Hepatocyte (in vitro differentiated cells): Measurements from ENCODE around the gene LPP. TPM values are rescaled to one million over a fixed set of nuclear protein-coding genes. Genes with fewer than 3 reads are reported as not detected.

Experiments
- DNase-seq: peaks from one replicate; pipeline ENCODE4 v3.0.0-alpha.2; 2016; ENCODE audit warnings: low spot score
- H2AFZ ChIP-seq: fragments of 200-600 bp; sonication (generic); 2 replicates; pipeline ENCODE4 v1.6.0; 2016; ENCODE audit warnings: antibody characterized with exemption, mild to moderate bottlenecking
- H3K27ac ChIP-seq: fragments of 200-600 bp; sonication (generic); 2 replicates; pipeline ENCODE4 v1.5.1; 2016; ENCODE audit warnings: mild to moderate bottlenecking
- H3K27me3 ChIP-seq: fragments of 200-600 bp; sonication (generic); 2 replicates; pipeline ENCODE4 v1.6.1; 2016
- H3K36me3 ChIP-seq: fragments of 200-600 bp; sonication (generic); replicated peaks from 2 replicates; pipeline ENCODE4 v1.5.1; 2016; ENCODE audit warnings: low read depth; ENCODE audit not compliant: insufficient read depth
- H3K4me1 ChIP-seq: fragments of 200-600 bp; sonication (generic); 2 replicates; pipeline ENCODE4 v1.5.1; 2016; ENCODE audit warnings: mild to moderate bottlenecking, moderate library complexity; ENCODE audit not compliant: insufficient read depth
- H3K4me2 ChIP-seq: fragments of 200-600 bp; sonication (generic); 2 replicates; pipeline ENCODE4 v1.6.0; 2016
- H3K4me3 ChIP-seq: fragments of 200-600 bp; sonication (generic); 2 replicates; pipeline ENCODE4 v1.5.1; 2016; ENCODE audit warnings: mild to moderate bottlenecking
- H3K79me2 ChIP-seq: fragments of 200-600 bp; sonication (generic); 2 replicates; pipeline ENCODE4 v1.6.0; 2017; ENCODE audit warnings: mild to moderate bottlenecking
- H3K9me2 ChIP-seq: fragments of 200-600 bp; sonication (generic); replicated peaks from 2 replicates; pipeline ENCODE4 v1.6.0; 2017; ENCODE audit warnings: mild to moderate bottlenecking; ENCODE audit not compliant: insufficient read depth
- H3K9me3 ChIP-seq: fragments of 200-600 bp; sonication (generic); 2 replicates; pipeline ENCODE4 v1.5.1; 2016; ENCODE audit warnings: low read depth, mild to moderate bottlenecking
- H4K20me1 ChIP-seq: fragments of 200-600 bp; sonication (generic); 2 replicates; pipeline ENCODE4 v1.6.0; 2016; ENCODE audit warnings: mild to moderate bottlenecking; ENCODE audit not compliant: insufficient read depth, poor library complexity, severe bottlenecking
- CTCF ChIP-seq: fragments of 200-600 bp; sonication (generic); IDR thresholded peaks from 2 replicates; pipeline ENCODE4 v1.5.1; 2016; ENCODE audit warnings: antibody characterized with exemption, mild to moderate bottlenecking; ENCODE audit not compliant: poor library complexity
- EZH2 ChIP-seq: fragments of 200-600 bp; sonication (generic); IDR thresholded peaks from 2 replicates; pipeline ENCODE4 v1.6.1; 2016; ENCODE audit warnings: antibody characterized with exemption, mild to moderate bottlenecking, borderline replicate concordance
- EZH2phosphoT487 ChIP-seq: fragments of 200-600 bp; sonication (generic); IDR thresholded peaks from one replicate; pipeline ENCODE4 v1.6.1; 2018; ENCODE audit warnings: antibody characterized with exemption, mild to moderate bottlenecking, low read depth, moderate library complexity; ENCODE audit not compliant: unreplicated experiment, severe bottlenecking
- WGBS: methylation state at CpG from one replicate; pipeline ENCODE4 v1.1.6; 2016; ENCODE audit warnings: low lambda C conversion rate; ENCODE audit errors: missing lambda C conversion rate; 5-methylcytosine and 5-hydroxymethylcytosine counted together
- polyA plus RNA-seq: library from polyadenylated mRNA; unstranded; fragments of >200 nt; fragmentation: Nextera tagmentation; extraction: Ambion mirVana; gene quantifications from 2 replicates; pipeline ENCODE4 v1.2.1, GENCODE V29; 2016
- total RNA-seq: library from RNA; depleted of rRNA; stranded (reverse); fragments of >200 nt; gene quantifications from 2 replicates; pipeline ENCODE4 v1.2.3, GENCODE V29; 2014

The LPP gene
- total and polyA plus RNA-seq, 2 experiments from 2014 or later: 53.2 to 73.8 TPM

- TF ChIP-seq CTCF (no peak), EZH2 (no peak), EZH2phosphoT487 (no peak)
- Histone ChIP-seq H2AFZ (peak overlapping the region; percentile 22), H3K79me2 (peaks cover 68% of the 10 kb centered on the region), H4K20me1 (peaks cover 10% of the 10 kb centered on the region), H3K4me2 (peak overlapping the region; percentile 82), H3K9me2 (no peaks in the 10 kb centered on the region), H3K4me1 (peaks cover 50% of the 10 kb centered on the region), H3K27me3 (no peaks in the 10 kb centered on the region), H3K27ac (peak overlapping the region; percentile 99), H3K4me3 (peak overlapping the region; percentile 51), H3K36me3 (no peaks in the 10 kb centered on the region), H3K9me3 (no peaks in the 10 kb centered on the region)
- 45% methylated on average over 8 of the region's 8 CpGs for WGBS
- no peak for DNase-seq
Measured at GRCh38 chr3:188154809-188155574, 1.0 kb downstream of the LPP start.

DNA sequence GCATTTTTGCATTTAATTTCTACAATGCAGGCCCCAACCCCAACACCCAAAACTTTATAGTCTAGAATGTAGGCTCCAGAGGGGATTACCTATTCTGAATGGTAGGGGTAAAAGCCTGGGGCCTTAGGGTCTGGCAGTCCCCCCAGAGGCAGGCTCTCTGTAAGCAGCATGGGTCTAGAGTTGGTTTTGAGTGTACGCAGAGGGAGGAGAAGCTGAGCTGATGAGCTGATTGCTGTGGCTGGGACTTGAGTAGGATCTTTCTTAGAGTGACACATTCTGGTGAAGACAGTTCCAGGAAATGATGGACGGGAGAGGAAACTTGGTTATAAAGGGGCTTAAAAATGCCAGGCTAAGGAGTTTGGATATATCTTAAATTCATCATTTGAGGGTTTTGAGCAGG is 2.1 kb downstream of the LPP start:
- H3K36me3 ChIP-seq: no peaks in the 10 kb centered on the region
- H4K20me1 ChIP-seq: peaks cover 17% of the 10 kb centered on the region
- H3K79me2 ChIP-seq: peaks cover 79% of the 10 kb centered on the region
- H3K4me3 ChIP-seq: no peak overlapping the region
- H3K27me3 ChIP-seq: no peaks in the 10 kb centered on the region
- peaks cover 50% of the 10 kb centered on the region for H3K4me1 ChIP-seq
- 79% methylated on average over 2 of the region's 2 CpGs for WGBS
- no peaks in the 10 kb centered on the region for H3K9me2 ChIP-seq
- no peaks in the 10 kb centered on the region for H3K9me3 ChIP-seq
- no peak for DNase-seq
- peak overlapping the region; percentile 99 for H3K27ac ChIP-seq
- no peak for TF ChIP-seq CTCF
- no peak for TF ChIP-seq EZH2phosphoT487
- H3K4me2 ChIP-seq: peak overlapping the region; percentile 82
- H2AFZ ChIP-seq: no peak overlapping the region

DNA sequence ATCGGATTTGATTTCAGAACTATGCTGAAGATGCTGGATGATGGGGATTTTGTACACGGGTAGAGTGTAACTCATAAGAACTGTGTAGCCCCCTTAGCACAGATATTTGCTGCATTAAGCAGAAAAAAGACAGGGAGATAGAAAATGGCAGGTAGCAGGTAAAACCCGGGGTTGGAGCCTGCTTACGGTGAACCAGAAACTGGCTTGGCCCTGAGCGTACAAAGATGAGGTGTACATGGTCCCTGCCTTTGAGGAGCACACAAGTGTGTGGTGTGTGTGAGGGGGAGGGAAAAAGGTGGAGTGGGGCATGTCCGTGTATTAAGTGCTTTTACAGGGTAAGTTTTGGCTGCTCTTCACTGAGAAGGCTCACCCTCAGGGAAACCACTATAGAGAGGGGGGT is 3.5 kb downstream of the LPP start:
- Histone ChIP-seq H3K9me3 (no peaks in the 10 kb centered on the region), H3K27ac (peak overlapping the region; percentile 43), H3K4me1 (peaks cover 43% of the 10 kb centered on the region), H3K9me2 (no peaks in the 10 kb centered on the region), H3K27me3 (no peaks in the 10 kb centered on the region), H3K4me2 (peak overlapping the region; percentile 82), H3K4me3 (no peak overlapping the region), H3K79me2 (peaks cover 86% of the 10 kb centered on the region), H4K20me1 (peaks cover 20% of the 10 kb centered on the region), H3K36me3 (no peaks in the 10 kb centered on the region), H2AFZ (no peak overlapping the region)
- no peak for TF ChIP-seq EZH2phosphoT487
- TF ChIP-seq CTCF: no peak
- no peak for TF ChIP-seq EZH2
- DNase-seq: no peak
- WGBS: 84% methylated on average over 6 of the region's 6 CpGs
